ENCODE data around the gene ASCL3.
"Not testable (repeated sequence)": the region's sequence is repeated elsewhere in the genome, so short reads cannot be mapped to it uniquely, and the experiment has no call there.

ASCL3 gene

DNA sequence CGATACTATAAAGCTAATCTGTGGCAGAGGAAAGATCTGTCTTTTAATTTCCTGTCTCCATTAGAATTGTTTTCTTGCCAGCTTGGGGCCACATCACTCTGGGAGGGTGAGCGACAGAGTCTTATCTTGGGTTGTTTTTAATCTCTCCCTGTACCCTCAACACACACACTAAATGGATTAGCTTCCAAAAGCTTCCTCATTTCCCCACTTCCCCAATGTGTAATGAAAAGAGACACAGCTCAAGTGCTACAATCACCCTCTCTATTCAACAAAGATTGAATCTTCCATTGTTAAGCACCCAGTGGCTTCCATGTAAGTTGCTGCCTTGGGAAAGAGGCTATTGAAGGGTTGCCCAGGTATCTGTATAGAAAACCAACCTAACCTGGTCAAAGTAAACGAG lies 6.1 kb upstream of the ASCL3 start:
- Histone ChIP-seq H3K27ac (ENCODE audit: insufficient read depth, low read depth, low read length, poor library complexity, severe bottlenecking) (no peak overlapping the region), H3K27me3 (ENCODE audit: control insufficient read depth, insufficient read depth, low read length, poor library complexity, severe bottlenecking) (no peaks in the 10 kb centered on the region), H3K4me3 (ENCODE audit: insufficient read depth, low read depth, low read length) (no peak overlapping the region), H3K36me3 (ENCODE audit: control insufficient read depth, insufficient read depth, low read length) (no peaks in the 10 kb centered on the region), H3K9me3 (ENCODE audit: control insufficient read depth, low read length) (no peaks in the 10 kb centered on the region), H3K4me1 (ENCODE audit: control insufficient read depth, insufficient read depth, low read length) (no peaks in the 10 kb centered on the region)
- 93 to 95% methylated on average over 3 of the region's 3 CpGs for WGBS, 2 experiments

DNA sequence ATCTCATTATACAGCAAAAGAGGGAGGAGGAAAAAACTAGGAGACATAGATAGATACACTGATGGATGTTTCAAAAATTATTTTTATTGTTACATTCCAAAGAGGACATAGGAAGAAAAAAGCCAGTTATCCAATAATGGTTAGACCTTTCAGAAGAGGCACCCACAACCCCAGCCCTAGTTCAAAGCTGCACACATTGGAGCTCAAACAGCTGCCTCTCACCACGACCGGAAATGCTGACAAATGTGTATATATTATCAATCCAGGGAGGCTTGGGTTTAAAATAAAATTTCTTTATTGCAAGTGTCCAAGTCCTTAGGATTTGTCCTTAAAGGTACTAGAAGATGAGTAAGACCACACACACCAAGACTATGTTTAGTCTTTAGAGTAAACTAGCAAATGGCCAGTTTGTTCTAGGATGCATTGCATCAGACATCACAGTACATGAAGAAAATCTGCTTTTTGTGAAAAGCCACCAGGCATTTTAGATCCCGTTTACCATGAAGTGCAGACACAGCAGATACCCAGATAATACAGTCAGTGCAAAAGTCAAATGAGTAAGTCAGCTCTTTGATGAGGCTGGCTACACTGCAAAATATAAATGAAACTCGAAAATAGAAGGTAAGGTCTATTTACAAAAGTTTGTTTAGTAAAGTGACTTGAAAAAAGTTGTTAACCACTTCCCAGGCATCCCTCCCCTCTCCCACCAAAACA lies 4.6 kb upstream of the ASCL3 start:
- Histone ChIP-seq H3K4me1 (ENCODE audit: control insufficient read depth, insufficient read depth, low read length) (no peaks in the 10 kb centered on the region), H3K27me3 (ENCODE audit: control insufficient read depth, insufficient read depth, low read length, poor library complexity, severe bottlenecking) (no peaks in the 10 kb centered on the region), H3K36me3 (ENCODE audit: control insufficient read depth, insufficient read depth, low read length) (no peaks in the 10 kb centered on the region), H3K27ac (ENCODE audit: insufficient read depth, low read depth, low read length, poor library complexity, severe bottlenecking) (no peak overlapping the region), H3K9me3 (ENCODE audit: control insufficient read depth, low read length) (no peaks in the 10 kb centered on the region), H3K4me3 (ENCODE audit: insufficient read depth, low read depth, low read length) (no peak overlapping the region)
- WGBS, 2 experiments, result 97 to 99% methylated on average over 4 of the region's 4 CpGs

DNA sequence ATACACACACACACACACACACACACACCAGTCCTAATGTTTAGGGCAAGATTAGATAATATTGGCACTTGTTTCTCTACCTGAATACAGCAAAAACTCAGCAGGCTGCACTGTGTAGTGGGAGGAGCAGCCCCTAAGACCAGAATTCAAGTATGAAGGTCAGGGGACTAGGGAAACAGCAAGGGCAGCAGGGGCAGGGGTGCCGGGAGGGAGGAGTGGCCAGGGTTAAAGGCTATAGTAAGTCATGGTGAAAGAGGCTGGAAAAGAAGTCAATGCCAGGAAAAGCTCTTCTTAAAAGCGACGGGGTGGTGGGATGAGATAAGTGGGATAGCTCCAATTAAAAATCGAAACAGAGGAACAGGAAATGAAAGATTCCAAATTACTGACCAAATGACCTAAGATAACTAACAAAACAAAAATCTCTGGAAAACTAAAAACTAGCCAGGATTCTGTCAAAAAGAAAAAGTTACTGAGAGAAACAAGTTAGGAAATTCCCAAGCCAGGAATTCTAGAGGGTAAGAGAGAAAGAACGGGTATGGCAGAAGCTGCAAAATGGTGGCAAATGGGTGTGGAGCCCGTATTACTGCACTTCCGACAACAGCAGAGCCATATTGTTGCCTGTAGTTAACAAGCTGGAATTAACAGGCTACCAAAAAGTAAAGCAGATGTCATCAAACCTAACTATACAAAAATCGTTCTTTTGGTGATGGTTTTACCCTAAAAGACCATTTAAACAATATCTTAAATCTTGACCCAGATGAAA lies 1.3 kb downstream of the ASCL3 start:
- Histone ChIP-seq H3K4me1 (ENCODE audit: control insufficient read depth, insufficient read depth, low read length) (no peaks in the 10 kb centered on the region), H3K36me3 (ENCODE audit: control insufficient read depth, insufficient read depth, low read length) (no peaks in the 10 kb centered on the region), H3K4me3 (ENCODE audit: insufficient read depth, low read depth, low read length) (no peak overlapping the region), H3K27me3 (ENCODE audit: control insufficient read depth, insufficient read depth, low read length, poor library complexity, severe bottlenecking) (no peaks in the 10 kb centered on the region), H3K27ac (ENCODE audit: insufficient read depth, low read depth, low read length, poor library complexity, severe bottlenecking) (no peak overlapping the region), H3K9me3 (ENCODE audit: control insufficient read depth, low read length) (no peaks in the 10 kb centered on the region)
- WGBS, 2 experiments, result 87 to 89% methylated on average over 8 of the region's 8 CpGs

DNA sequence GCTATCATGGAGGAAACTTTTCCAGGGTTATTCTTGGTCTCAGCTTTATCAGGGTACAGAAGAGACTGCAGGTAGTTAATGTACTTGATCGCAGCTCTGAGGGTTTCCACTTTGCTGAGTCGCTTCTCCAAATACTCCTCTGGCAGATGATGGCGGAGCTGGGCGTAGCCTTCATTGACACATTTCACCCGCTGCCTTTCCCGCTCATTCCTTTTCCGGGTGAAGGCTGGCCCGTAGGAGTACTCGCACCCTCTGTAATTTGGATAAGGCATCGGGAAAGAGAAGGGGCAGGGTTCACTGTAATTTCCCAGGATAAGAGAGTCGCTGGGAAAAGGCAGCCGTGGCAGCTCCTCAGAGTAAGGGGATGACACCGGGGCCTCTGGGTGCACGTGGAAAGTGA lies 5.2 kb downstream of the ASCL3 start:
- 86 to 88% methylated on average over 14 of the region's 14 CpGs for WGBS, 2 experiments
- H3K4me1 ChIP-seq (ENCODE audit: control insufficient read depth, insufficient read depth, low read length), result peaks cover 12% of the 10 kb centered on the region
- no peaks in the 10 kb centered on the region for H3K36me3 ChIP-seq (ENCODE audit: control insufficient read depth, insufficient read depth, low read length)
- no peak overlapping the region for H3K4me3 ChIP-seq (ENCODE audit: insufficient read depth, low read depth, low read length)
- no peaks in the 10 kb centered on the region for H3K9me3 ChIP-seq (ENCODE audit: control insufficient read depth, low read length)
- H3K27ac ChIP-seq (ENCODE audit: insufficient read depth, low read depth, low read length, poor library complexity, severe bottlenecking), result no peak overlapping the region
- H3K27me3 ChIP-seq (ENCODE audit: control insufficient read depth, insufficient read depth, low read length, poor library complexity, severe bottlenecking), result no peaks in the 10 kb centered on the region

DNA sequence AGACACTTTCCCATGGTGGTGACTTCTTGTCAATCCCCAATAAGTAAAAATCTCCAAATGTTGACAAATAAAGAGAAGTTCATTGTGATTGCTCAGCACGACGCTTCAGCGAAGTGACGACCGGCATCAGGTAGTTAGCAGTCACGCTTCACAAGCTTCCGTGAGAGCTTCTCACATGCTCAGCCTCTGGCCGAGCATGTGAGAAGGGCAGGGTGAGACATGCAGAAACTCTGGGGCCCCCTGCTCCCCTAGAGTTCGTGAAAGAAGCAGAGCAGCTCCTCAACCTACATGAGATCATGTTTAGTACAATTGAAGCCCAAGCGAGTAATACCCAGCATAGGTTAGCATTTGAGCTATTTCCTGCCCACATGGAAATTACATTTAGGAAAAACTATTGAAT lies 5.7 kb downstream of the ASCL3 start:
- WGBS, 2 experiments, result 92 to 93% methylated on average over 10 of the region's 10 CpGs
- H3K27me3 ChIP-seq (ENCODE audit: control insufficient read depth, insufficient read depth, low read length, poor library complexity, severe bottlenecking), result no peaks in the 10 kb centered on the region
- H3K27ac ChIP-seq (ENCODE audit: insufficient read depth, low read depth, low read length, poor library complexity, severe bottlenecking), result no peak overlapping the region
- peaks cover 15% of the 10 kb centered on the region for H3K4me1 ChIP-seq (ENCODE audit: control insufficient read depth, insufficient read depth, low read length)
- no peaks in the 10 kb centered on the region for H3K36me3 ChIP-seq (ENCODE audit: control insufficient read depth, insufficient read depth, low read length)
- H3K4me3 ChIP-seq (ENCODE audit: insufficient read depth, low read depth, low read length), result no peak overlapping the region
- H3K9me3 ChIP-seq (ENCODE audit: control insufficient read depth, low read length), result no peaks in the 10 kb centered on the region

DNA sequence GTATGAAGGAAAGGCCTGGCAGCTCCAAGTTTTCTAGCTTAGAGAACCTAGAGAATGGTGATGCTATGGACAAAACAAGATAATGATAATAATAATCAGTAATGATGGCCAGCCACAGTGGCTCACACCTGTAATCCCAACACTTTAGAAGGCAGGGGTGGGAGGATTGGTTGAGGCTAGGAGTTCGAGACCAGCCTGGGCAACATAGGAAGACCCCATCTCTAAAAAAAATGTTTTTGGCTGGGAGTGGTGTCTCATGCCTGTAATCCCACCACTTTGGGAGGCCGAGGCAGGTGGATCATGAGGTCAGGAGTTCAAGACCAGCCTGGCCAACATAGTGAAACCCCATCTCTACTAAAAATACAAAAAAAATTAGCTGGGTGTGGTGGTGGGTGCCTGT lies 7.0 kb downstream of the ASCL3 start:
- not testable (repeated sequence) for H3K36me3 ChIP-seq (ENCODE audit: control insufficient read depth, insufficient read depth, low read length)

DNA sequence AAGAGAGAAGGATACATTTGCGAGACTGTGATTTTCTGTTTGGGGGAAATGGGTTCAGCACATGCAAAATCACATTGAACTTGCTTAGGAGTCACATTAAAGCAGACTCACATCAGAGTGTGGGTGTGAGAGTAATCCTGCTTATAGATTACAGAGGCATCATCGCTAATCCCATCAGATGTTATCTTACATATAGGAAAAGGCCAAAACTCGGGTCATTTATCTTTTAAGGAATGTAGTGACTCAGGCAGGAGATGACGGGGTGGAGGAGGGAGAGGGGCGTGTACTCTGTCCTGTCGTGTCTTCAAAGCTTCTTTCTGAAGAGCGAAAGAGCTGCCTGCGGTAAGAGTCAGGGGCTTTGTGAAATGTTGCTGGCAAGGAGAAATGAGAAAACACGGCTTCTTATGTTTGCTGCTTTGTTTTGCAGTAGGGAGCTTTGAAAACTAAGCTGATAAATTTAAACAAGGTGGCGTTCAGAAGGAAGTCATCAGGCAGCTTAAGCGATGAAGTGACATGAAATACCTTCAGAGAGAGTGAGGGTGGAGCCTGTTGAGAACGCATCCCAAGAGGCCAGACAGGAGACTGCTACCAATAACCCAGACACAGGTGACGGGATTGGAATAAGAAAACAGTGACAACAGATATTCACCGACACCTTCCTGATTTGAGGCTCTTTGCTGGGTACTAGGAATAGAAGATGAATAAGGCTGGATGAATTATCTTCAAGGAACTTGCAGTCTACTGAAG lies 7.9 kb downstream of the ASCL3 start:
- 58 to 62% methylated on average over 14 of the region's 14 CpGs for WGBS, 2 experiments

More for the DNA sequence above, 7.0 kb downstream of the ASCL3 start:
- WGBS, 2 experiments, result 93 to 100% methylated on average over 2 of the region's 2 CpGs
- H3K9me3 ChIP-seq (ENCODE audit: control insufficient read depth, low read length); H3K27ac ChIP-seq (ENCODE audit: insufficient read depth, low read depth, low read length, poor library complexity, severe bottlenecking); H3K4me3 ChIP-seq (ENCODE audit: insufficient read depth, low read depth, low read length); H3K27me3 ChIP-seq (ENCODE audit: control insufficient read depth, insufficient read depth, low read length, poor library complexity, severe bottlenecking): not testable (repeated sequence)
- peaks cover 15% of the 10 kb centered on the region for H3K4me1 ChIP-seq (ENCODE audit: control insufficient read depth, insufficient read depth, low read length)

DNA sequence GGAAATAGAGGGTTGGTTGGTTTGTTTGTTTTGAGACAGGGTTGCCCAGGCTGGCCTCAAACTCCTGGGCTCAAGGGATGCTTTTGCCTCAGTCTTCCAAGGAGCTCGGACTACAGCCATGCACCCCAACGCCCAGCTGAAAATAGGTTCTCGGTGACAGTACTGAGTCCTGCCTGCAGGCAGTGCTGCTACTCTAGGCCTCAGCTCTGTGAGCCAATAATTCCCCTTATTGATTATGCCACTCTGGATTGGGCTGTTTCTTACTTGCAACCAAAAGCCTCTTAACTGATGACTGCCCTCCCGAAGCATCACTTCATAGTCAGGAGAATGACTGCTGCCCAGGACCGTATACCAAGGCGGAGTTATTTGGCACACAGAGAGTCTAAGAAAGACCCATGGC lies 8.9 kb downstream of the ASCL3 start:
- Histone ChIP-seq H3K36me3 (ENCODE audit: control insufficient read depth, insufficient read depth, low read length) (no peaks in the 10 kb centered on the region), H3K27ac (ENCODE audit: insufficient read depth, low read depth, low read length, poor library complexity, severe bottlenecking) (no peak overlapping the region), H3K9me3 (ENCODE audit: control insufficient read depth, low read length) (no peaks in the 10 kb centered on the region), H3K4me3 (ENCODE audit: insufficient read depth, low read depth, low read length) (no peak overlapping the region), H3K27me3 (ENCODE audit: control insufficient read depth, insufficient read depth, low read length, poor library complexity, severe bottlenecking) (no peaks in the 10 kb centered on the region), H3K4me1 (ENCODE audit: control insufficient read depth, insufficient read depth, low read length) (peaks cover 15% of the 10 kb centered on the region)
- WGBS, 2 experiments, result 89 to 91% methylated on average over 6 of the region's 6 CpGs

More for the DNA sequence above, 7.9 kb downstream of the ASCL3 start:
- H3K27ac ChIP-seq (ENCODE audit: insufficient read depth, low read depth, low read length, poor library complexity, severe bottlenecking), result no peak overlapping the region
- no peak overlapping the region for H3K4me3 ChIP-seq (ENCODE audit: insufficient read depth, low read depth, low read length)
- H3K27me3 ChIP-seq (ENCODE audit: control insufficient read depth, insufficient read depth, low read length, poor library complexity, severe bottlenecking), result no peaks in the 10 kb centered on the region
- H3K36me3 ChIP-seq (ENCODE audit: control insufficient read depth, insufficient read depth, low read length), result no peaks in the 10 kb centered on the region
- no peaks in the 10 kb centered on the region for H3K9me3 ChIP-seq (ENCODE audit: control insufficient read depth, low read length)
- peaks cover 15% of the 10 kb centered on the region for H3K4me1 ChIP-seq (ENCODE audit: control insufficient read depth, insufficient read depth, low read length)

DNA sequence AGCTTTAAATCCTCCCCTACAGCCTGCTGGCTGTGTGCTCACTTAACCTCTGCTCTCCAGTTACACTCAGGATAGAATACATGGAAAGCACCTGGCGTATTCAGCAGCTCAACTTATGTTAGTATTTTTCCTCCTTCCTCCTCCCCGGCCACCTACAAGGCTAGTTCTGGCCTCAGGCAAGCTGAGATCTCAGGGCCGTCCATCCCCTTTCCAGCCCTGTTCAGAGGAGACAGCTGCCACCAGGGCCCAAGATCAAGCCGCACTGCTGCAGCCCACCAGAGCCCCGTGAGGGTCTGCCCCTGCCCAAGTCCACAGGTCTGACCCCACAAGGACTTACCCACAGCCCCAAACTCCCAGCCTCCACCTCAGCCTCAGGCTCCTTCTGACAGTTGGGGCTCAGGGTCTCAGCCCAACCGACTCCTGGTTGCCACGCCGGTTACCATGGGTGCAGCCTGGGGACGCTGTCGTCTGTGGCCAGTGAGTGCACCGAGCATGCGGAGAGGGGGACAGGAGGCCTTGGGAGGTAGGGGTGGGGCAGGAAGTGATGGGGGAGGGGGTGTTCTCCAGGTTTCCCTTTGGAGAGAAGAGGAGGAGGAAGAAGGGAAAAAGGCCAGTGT lies 10.1 kb downstream of the ASCL3 start, which contains the start of gene C11orf16:
C11orf16 (minus strand) TSS at position 384 of the 617 bp plus-strand sequence. CDS start 639 bp downstream, outside the sequence.
- peaks cover 15% of the 10 kb centered on the region for H3K4me1 ChIP-seq (ENCODE audit: control insufficient read depth, insufficient read depth, low read length)
- no peaks in the 10 kb centered on the region for H3K27me3 ChIP-seq (ENCODE audit: control insufficient read depth, insufficient read depth, low read length, poor library complexity, severe bottlenecking)
- no peaks in the 10 kb centered on the region for H3K9me3 ChIP-seq (ENCODE audit: control insufficient read depth, low read length)
- H3K36me3 ChIP-seq (ENCODE audit: control insufficient read depth, insufficient read depth, low read length), result no peaks in the 10 kb centered on the region
- WGBS, 2 experiments, result 71 to 78% methylated on average over 12 of the region's 12 CpGs
- no peak within 1 kb of the TSS for H3K27ac ChIP-seq (ENCODE audit: insufficient read depth, low read depth, low read length, poor library complexity, severe bottlenecking)
- no peak within 1 kb of the TSS for H3K4me3 ChIP-seq (ENCODE audit: insufficient read depth, low read depth, low read length)

Measured in ectodermal cell (in vitro differentiated cells).